ENCODE results near the gene MAN2B2.
"Not testable (repeated sequence)": the region's sequence is repeated elsewhere in the genome, so short reads cannot be mapped to it uniquely, and the experiment has no call there.

The MAN2B2 gene

DNA sequence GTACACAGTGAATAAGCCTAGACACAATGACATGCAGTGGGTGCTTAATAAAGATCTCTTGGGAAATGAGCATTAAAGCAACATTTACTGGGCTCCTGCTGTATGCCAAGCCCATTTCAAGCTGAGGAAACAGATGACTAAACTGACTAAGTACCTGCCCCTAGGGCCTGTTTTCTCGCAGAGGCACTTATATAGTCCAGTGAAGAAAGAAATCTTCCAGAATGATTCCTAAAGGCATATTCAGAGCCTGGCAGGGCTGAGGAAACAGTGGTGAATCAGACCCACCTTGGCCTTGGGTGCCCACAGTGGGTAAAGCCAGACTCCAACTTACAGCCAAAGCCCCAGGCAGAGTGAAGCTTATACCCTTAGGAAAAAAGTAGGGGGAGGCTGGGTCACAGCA lies 96.7 kb downstream of the MAN2B2 start:
- Histone ChIP-seq H3K9ac (ENCODE audit: low read length) (no peak overlapping the region), H3K27ac (ENCODE audit: low read length) (no peak overlapping the region), H3K4me3 (ENCODE audit: low read length) (no peak overlapping the region), H3K36me3 (replicated peaks; ENCODE audit: low read depth, low read length) (peaks cover 17% of the 10 kb centered on the region), H3K4me2 (ENCODE audit: low read length) (no peak overlapping the region), H3K79me2 (ENCODE audit: low read length) (peaks cover 25% of the 10 kb centered on the region), H4K20me1 (ENCODE audit: insufficient read depth, low read length) (peaks cover 15% of the 10 kb centered on the region), H3K27me3 (ENCODE audit: low read depth, low read length) (no peaks in the 10 kb centered on the region), H3K4me1 (ENCODE audit: low read length) (peaks cover 16% of the 10 kb centered on the region), H2AFZ (ENCODE audit: low read depth, low read length) (no peak overlapping the region), H3K9me3 (ENCODE audit: insufficient read depth, low read length) (no peaks in the 10 kb centered on the region)
- TF ChIP-seq, protein P1, sequence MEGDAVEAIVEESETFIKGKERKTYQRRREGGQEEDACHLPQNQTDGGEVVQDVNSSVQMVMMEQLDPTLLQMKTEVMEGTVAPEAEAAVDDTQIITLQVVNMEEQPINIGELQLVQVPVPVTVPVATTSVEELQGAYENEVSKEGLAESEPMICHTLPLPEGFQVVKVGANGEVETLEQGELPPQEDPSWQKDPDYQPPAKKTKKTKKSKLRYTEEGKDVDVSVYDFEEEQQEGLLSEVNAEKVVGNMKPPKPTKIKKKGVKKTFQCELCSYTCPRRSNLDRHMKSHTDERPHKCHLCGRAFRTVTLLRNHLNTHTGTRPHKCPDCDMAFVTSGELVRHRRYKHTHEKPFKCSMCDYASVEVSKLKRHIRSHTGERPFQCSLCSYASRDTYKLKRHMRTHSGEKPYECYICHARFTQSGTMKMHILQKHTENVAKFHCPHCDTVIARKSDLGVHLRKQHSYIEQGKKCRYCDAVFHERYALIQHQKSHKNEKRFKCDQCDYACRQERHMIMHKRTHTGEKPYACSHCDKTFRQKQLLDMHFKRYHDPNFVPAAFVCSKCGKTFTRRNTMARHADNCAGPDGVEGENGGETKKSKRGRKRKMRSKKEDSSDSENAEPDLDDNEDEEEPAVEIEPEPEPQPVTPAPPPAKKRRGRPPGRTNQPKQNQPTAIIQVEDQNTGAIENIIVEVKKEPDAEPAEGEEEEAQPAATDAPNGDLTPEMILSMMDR (IDR thresholded peaks at IDR 0.05; ENCODE audit: low read depth, low read length), result no peak
- no peak for TF ChIP-seq EZH2phosphoT487 (IDR thresholded peaks at IDR 0.05; ENCODE audit: low read depth)

DNA sequence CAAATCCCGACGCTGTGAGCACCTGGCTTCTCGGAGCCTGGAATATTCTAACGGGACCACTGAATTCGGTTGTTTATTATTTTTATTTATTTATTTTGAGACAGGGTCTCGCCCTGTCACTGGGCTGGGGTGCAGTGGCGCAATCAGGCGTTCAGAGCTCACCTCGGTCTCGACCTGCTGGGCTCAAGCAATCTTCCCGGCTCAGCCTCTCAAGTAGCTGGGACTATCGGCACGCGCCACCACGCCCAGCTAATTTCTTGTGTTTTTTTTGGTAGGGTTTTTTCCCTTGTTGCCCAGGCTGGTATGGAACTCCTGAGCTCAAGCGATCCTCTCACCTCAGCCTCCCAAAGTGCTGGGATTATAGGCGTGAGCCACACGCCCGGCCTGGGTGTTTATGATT lies 97.1 kb downstream of the MAN2B2 start:
- Histone ChIP-seq H3K9me3 (ENCODE audit: insufficient read depth, low read length) (no peaks in the 10 kb centered on the region), H3K4me1 (ENCODE audit: low read length) (peaks cover 16% of the 10 kb centered on the region), H3K4me2 (ENCODE audit: low read length) (no peak overlapping the region), H3K36me3 (replicated peaks; ENCODE audit: low read depth, low read length) (peaks cover 20% of the 10 kb centered on the region), H3K9ac (ENCODE audit: low read length) (no peak overlapping the region), H4K20me1 (ENCODE audit: insufficient read depth, low read length) (peaks cover 17% of the 10 kb centered on the region), H3K4me3 (ENCODE audit: low read length) (no peak overlapping the region), H3K27me3 (ENCODE audit: low read depth, low read length) (no peaks in the 10 kb centered on the region), H3K27ac (ENCODE audit: low read length) (no peak overlapping the region), H3K79me2 (ENCODE audit: low read length) (peaks cover 30% of the 10 kb centered on the region), H2AFZ (ENCODE audit: low read depth, low read length) (no peak overlapping the region)
- TF ChIP-seq, protein P1 (IDR thresholded peaks at IDR 0.05; ENCODE audit: low read depth, low read length), result no peak
- no peak for TF ChIP-seq EZH2phosphoT487 (IDR thresholded peaks at IDR 0.05; ENCODE audit: low read depth)

DNA sequence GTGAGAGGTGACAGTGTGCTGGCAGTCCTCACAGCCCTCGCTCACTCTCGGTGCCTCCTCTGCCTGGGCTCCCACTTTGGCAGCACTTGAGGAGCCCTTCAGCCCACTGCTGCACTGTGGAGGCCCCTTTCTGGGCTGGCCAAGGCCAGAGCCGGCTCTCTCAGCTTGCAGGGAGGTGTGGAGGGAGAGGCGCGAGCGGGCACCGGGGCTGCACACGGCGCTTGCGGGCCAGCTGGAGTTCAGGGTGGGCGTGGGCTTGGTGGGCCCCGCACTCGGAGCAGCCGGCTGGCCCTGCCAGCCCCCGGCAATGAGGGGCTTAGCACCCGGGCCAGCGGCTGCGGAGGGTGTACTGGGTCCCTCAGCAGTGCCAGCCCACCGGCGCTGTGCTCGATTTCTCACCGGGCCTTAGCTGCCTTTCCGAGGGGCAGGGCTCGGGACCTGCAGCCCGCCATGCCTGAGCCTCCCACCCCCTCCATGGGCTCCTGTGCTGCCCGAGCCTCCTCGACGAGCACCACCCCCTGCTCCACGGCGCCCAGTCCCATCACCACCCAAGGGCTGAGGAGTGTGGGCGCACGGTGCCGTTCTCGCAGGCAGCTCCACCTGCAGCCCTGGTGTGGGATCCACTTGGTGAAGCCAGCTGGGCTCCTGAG lies 97.7 kb downstream of the MAN2B2 start:
- H3K4me2 ChIP-seq (ENCODE audit: low read length); H3K27ac ChIP-seq (ENCODE audit: low read length): not testable (repeated sequence)

More for the DNA sequence above, 97.7 kb downstream of the MAN2B2 start:
- Histone ChIP-seq H3K79me2 (ENCODE audit: low read length) (peaks cover 34% of the 10 kb centered on the region), H4K20me1 (ENCODE audit: insufficient read depth, low read length) (peaks cover 17% of the 10 kb centered on the region), H3K36me3 (replicated peaks; ENCODE audit: low read depth, low read length) (peaks cover 24% of the 10 kb centered on the region), H3K4me1 (ENCODE audit: low read length) (peaks cover 16% of the 10 kb centered on the region)
- H2AFZ ChIP-seq (ENCODE audit: low read depth, low read length); H3K4me3 ChIP-seq (ENCODE audit: low read length); H3K9me3 ChIP-seq (ENCODE audit: insufficient read depth, low read length); H3K27me3 ChIP-seq (ENCODE audit: low read depth, low read length); H3K9ac ChIP-seq (ENCODE audit: low read length): not testable (repeated sequence)
